Esophagus muscularis mucosa (tissue), 4 donors: Measurements from ENCODE around the gene PRKCE.

Experiments
- EP300 ChIP-seq: sonication (generic); formaldehyde crosslinking; IDR thresholded peaks from one replicate; pipeline ENCODE4 v1.6.1; 2017; ENCODE audit warnings: antibody characterized with exemption
- POLR2A ChIP-seq: fragments of 450-650 bp; IDR thresholded peaks from one replicate; pipeline ENCODE4 v1.6.1; 2017; ENCODE audit warnings: antibody characterized with exemption, moderate library complexity, mild to moderate bottlenecking, low read depth
- POLR2AphosphoS5 ChIP-seq, 2 donors: sonication (generic); formaldehyde crosslinking; IDR thresholded peaks; one replicate each; pipeline ENCODE4 v1.6.1; 2017; ENCODE audit warnings: antibody characterized with exemption in 2 of 2
- TF ChIP-seq, protein P1 (sequence below), 3 experiments: fragments of 200-600 bp in 2 of 3; fragments of 450-650 bp in 1 of 3; sonication (generic) in 2 of 3; IDR thresholded peaks; one replicate each; pipeline ENCODE4 v1.5.1; 2017 to 2019; ENCODE audit warnings: antibody characterized with exemption in 3 of 3, mild to moderate bottlenecking in 2 of 3, moderate library complexity in 1 of 3

DNA sequence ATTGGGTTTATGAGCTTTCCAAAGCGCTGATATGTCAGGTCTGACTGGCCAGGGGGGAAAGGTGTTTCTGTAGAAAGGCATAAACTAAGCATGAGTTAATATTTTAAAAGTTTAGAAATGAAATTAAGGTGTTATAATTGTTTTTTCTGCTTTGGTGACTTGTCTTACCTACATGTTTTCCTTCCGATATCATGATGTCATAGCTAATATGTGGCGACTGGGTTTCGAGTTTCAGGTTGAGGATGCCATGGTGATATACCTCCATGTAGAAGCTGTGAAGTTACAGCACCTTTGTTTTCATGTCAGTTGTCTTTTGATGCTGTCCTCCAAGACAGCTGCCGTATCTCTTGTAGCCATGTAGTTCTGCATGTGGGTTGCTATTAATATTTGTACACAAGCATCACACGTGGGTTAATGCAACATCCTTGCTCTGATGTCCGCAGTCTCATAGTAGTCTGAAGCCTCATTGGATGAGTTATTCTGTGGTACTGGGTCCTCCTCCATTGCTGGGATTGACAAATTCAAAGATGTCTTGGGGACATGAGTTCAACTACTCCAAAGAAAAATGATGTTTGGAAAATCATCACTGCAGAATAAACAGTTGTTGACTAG is 230.6 kb downstream of the PRKCE start:
- TF ChIP-seq, protein P1, sequence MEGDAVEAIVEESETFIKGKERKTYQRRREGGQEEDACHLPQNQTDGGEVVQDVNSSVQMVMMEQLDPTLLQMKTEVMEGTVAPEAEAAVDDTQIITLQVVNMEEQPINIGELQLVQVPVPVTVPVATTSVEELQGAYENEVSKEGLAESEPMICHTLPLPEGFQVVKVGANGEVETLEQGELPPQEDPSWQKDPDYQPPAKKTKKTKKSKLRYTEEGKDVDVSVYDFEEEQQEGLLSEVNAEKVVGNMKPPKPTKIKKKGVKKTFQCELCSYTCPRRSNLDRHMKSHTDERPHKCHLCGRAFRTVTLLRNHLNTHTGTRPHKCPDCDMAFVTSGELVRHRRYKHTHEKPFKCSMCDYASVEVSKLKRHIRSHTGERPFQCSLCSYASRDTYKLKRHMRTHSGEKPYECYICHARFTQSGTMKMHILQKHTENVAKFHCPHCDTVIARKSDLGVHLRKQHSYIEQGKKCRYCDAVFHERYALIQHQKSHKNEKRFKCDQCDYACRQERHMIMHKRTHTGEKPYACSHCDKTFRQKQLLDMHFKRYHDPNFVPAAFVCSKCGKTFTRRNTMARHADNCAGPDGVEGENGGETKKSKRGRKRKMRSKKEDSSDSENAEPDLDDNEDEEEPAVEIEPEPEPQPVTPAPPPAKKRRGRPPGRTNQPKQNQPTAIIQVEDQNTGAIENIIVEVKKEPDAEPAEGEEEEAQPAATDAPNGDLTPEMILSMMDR (IDR thresholded peaks at IDR 0.05) = no peak
- TF ChIP-seq POLR2AphosphoS5 (IDR thresholded peaks at IDR 0.05) (no peak), POLR2A (no peak), EP300 (no peak)
